GM23338 (cell line): Measurements from ENCODE around the gene ADGB. TPM values are rescaled to one million over a fixed set of nuclear protein-coding genes. Genes with fewer than 3 reads are reported as not detected.
A peak's percentile ranks its signal among the peaks of the same experiment; 100 is the strongest.

ENCODE experiments used
- ATAC-seq: fragments of 200-7000 bp; cut with Tn5 transposase; 3 replicates; pipeline ENCODE4 v1.9.1; 2020
- DNase-seq: peaks from one replicate; pipeline ENCODE4 v3.0.0-alpha.2; 2015; ENCODE audit warnings: low spot score
- H2AFZ ChIP-seq: fragments of 200-600 bp; sonication (generic); 2 replicates; pipeline ENCODE4 v1.8.0; 2016; ENCODE audit warnings: antibody characterized with exemption, mild to moderate bottlenecking, moderate library complexity
- H3F3A ChIP-seq: fragments of 200-600 bp; sonication (generic); replicated peaks from 2 replicates; pipeline ENCODE4 v1.8.0; 2017; ENCODE audit warnings: antibody characterized with exemption, mixed run types, low read depth
- H3K27ac ChIP-seq: fragments of 200-600 bp; sonication (generic); 2 replicates; pipeline ENCODE4 v1.6.1; 2016; ENCODE audit warnings: low read depth
- H3K27me3 ChIP-seq: fragments of 200-600 bp; sonication (generic); 2 replicates; pipeline ENCODE4 v1.8.0; 2016; ENCODE audit warnings: mild to moderate bottlenecking, mixed run types, moderate library complexity; ENCODE audit not compliant: insufficient read depth
- H3K36me3 ChIP-seq: fragments of 200-600 bp; sonication (generic); 2 replicates; pipeline ENCODE4 v1.8.0; 2016; ENCODE audit warnings: mild to moderate bottlenecking; ENCODE audit not compliant: insufficient read depth
- H3K4me1 ChIP-seq: fragments of 200-600 bp; sonication (generic); 2 replicates; pipeline ENCODE4 v1.8.0; 2016; ENCODE audit warnings: mild to moderate bottlenecking, moderate library complexity; ENCODE audit not compliant: insufficient read depth
- H3K4me2 ChIP-seq: fragments of 200-600 bp; sonication (generic); 2 replicates; pipeline ENCODE4 v1.7.1; 2017; ENCODE audit warnings: mixed run types
- H3K4me3 ChIP-seq: fragments of 200-600 bp; sonication (generic); 2 replicates; pipeline ENCODE4 v1.6.1; 2016; ENCODE audit warnings: mixed run types
- H3K79me2 ChIP-seq: fragments of 200-600 bp; sonication (generic); replicated peaks from 2 replicates; pipeline ENCODE4 v1.8.0; 2017; ENCODE audit warnings: mild to moderate bottlenecking; ENCODE audit not compliant: insufficient read depth
- H3K9me2 ChIP-seq: fragments of 200-600 bp; sonication (generic); 2 replicates; pipeline ENCODE4 v1.8.0; 2017; ENCODE audit not compliant: insufficient read depth
- H4K20me1 ChIP-seq: fragments of 200-600 bp; sonication (generic); replicated peaks from 2 replicates; pipeline ENCODE4 v1.8.0; 2017; ENCODE audit warnings: mild to moderate bottlenecking; ENCODE audit not compliant: insufficient read depth
- H3K27ac Mint-ChIP-seq: 2 replicates; pipeline ENCODE4 v1.8.0; 2020; ENCODE audit warnings: inconsistent platforms, mild to moderate bottlenecking, moderate library complexity, mixed read lengths
- H3K27me3 Mint-ChIP-seq: 3 replicates; pipeline ENCODE4 v1.8.0; 2022; ENCODE audit warnings: low read depth, mild to moderate bottlenecking, moderate library complexity, mixed read lengths, inconsistent platforms; ENCODE audit not compliant: insufficient read depth, poor library complexity
- H3K36me3 Mint-ChIP-seq: 3 replicates; pipeline ENCODE4 v1.8.0; 2021; ENCODE audit warnings: low read depth, mild to moderate bottlenecking, inconsistent platforms, moderate library complexity, mixed read lengths
- H3K4me1 Mint-ChIP-seq: 3 replicates; pipeline ENCODE4 v1.8.0; 2020; ENCODE audit warnings: mild to moderate bottlenecking, inconsistent platforms, mixed read lengths
- H3K4me3 Mint-ChIP-seq: 3 replicates; pipeline ENCODE4 v1.8.0; 2021; ENCODE audit warnings: moderate library complexity, mild to moderate bottlenecking, inconsistent platforms, mixed read lengths
- H3K9me3 Mint-ChIP-seq: 3 replicates; pipeline ENCODE4 v1.8.0; 2020; ENCODE audit warnings: moderate library complexity, mild to moderate bottlenecking, inconsistent platforms, mixed read lengths
- CREB1 ChIP-seq: fragments of 250-450 bp; sonication (Bioruptor Pico); IDR thresholded peaks from 2 replicates; pipeline ENCODE4 v1.5.0; 2020; ENCODE audit warnings: low read depth, mild to moderate bottlenecking, moderate library complexity
- EZH2 ChIP-seq: fragments of 200-600 bp; sonication (generic); IDR thresholded peaks from one replicate; pipeline ENCODE4 v1.8.0; 2017; ENCODE audit warnings: antibody characterized with exemption, mild to moderate bottlenecking, low read depth; ENCODE audit not compliant: unreplicated experiment
- EZH2phosphoT487 ChIP-seq: fragments of 200-600 bp; sonication (generic); IDR thresholded peaks from one replicate; pipeline ENCODE4 v1.8.1; 2018; ENCODE audit warnings: antibody characterized with exemption; ENCODE audit not compliant: unreplicated experiment
- JUNB ChIP-seq: IDR thresholded peaks from one replicate; pipeline ENCODE4 v1.6.1; 2016; ENCODE audit warnings: antibody characterized with exemption; ENCODE audit not compliant: unreplicated experiment
- NANOG ChIP-seq: IDR thresholded peaks from 2 replicates; pipeline ENCODE4 v1.6.1; 2016; ENCODE audit warnings: antibody characterized with exemption, borderline replicate concordance
- POLR2AphosphoS5 ChIP-seq: IDR thresholded peaks from 2 replicates; pipeline ENCODE4 v1.6.1; 2016; ENCODE audit warnings: antibody characterized with exemption, low read depth
- STAT1 ChIP-seq: IDR thresholded peaks from one replicate; pipeline ENCODE4 v1.6.1; 2016; ENCODE audit warnings: antibody characterized with exemption; ENCODE audit not compliant: unreplicated experiment
- ZNF114 ChIP-seq: fragments of 250-450 bp; sonication (Bioruptor Pico); IDR thresholded peaks from 2 replicates; pipeline ENCODE4 v1.5.0; 2020; ENCODE audit warnings: mild to moderate bottlenecking, moderate library complexity
- ZNF331 ChIP-seq: fragments of 250-450 bp; sonication (Bioruptor Pico); IDR thresholded peaks from 2 replicates; pipeline ENCODE4 v1.5.0; 2020; ENCODE audit warnings: low read depth, mild to moderate bottlenecking, moderate library complexity
- polyA plus RNA-seq: library from polyadenylated mRNA; unstranded; fragments of >200 nt; fragmentation: Nextera tagmentation; extraction: Ambion mirVana; gene quantifications from 2 replicates; pipeline ENCODE4 v1.2.1, GENCODE V29; 2016
- total RNA-seq: library from RNA; depleted of rRNA; stranded (reverse); fragments of >200 nt; shearing (Covaris generic); gene quantifications from 2 replicates; pipeline ENCODE4 v1.2.3, GENCODE V29; 2014
- TF ChIP-seq, protein P1 (sequence below), 2 experiments: fragments of 200-600 bp in 1 of 2; sonication (generic) in 1 of 2; conservative IDR thresholded peaks; 2 replicates each; pipeline versions ENCODE4 v1.5.1 to v1.6.1; 2016 to 2017; ENCODE audit warnings: antibody characterized with exemption in 2 of 2, low read depth in 2 of 2, mild to moderate bottlenecking in 2 of 2, moderate library complexity in 1 of 2
- TF ChIP-seq, protein P2 (sequence below): IDR thresholded peaks from one replicate; pipeline ENCODE4 v1.6.1; 2018; ENCODE audit warnings: antibody characterized with exemption; ENCODE audit not compliant: unreplicated experiment
- TF ChIP-seq, protein P3 (sequence below): fragments of 250-450 bp; sonication (Bioruptor Pico); IDR thresholded peaks from 2 replicates; pipeline ENCODE4 v1.5.0; 2020; ENCODE audit warnings: mild to moderate bottlenecking, moderate library complexity
- TF ChIP-seq, protein P4 (sequence below): IDR thresholded peaks from 2 replicates; pipeline ENCODE4 v1.6.1; 2016; ENCODE audit warnings: antibody characterized with exemption

ADGB gene
- total and polyA plus RNA-seq, 2 experiments from 2014 or later = not detected

DNA sequence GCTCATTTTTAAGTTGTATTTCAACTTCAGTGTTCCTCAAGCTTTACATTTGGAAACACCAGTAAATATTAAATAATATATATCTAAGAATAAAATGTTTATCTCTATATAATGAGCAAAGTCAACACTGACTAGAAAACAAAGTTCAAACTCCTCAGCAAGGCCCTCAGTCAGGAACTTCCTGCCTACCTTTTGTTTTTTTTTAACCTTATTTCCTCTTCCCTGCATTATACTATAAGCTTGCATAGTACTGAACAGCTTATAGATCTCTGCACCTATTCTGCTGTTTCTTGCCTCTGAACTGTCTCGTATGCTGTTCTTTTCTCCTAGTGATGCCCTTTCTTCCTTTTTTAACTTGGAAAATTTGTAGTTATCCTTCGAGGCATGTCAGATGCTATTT, 29.6 kb downstream of the ADGB start:
- H3K4me1 ChIP-seq = no peaks in the 10 kb centered on the region
- ATAC-seq (no peak), DNase-seq (no peak)
- H3K79me2 ChIP-seq = no peaks in the 10 kb centered on the region
- H3K36me3 Mint-ChIP-seq = no peaks in the 10 kb centered on the region
- peaks cover 7% of the 10 kb centered on the region; the same call in 2 of the 3 replicates for H3K4me1 Mint-ChIP-seq
- TF ChIP-seq STAT1 = no peak
- no peak for TF ChIP-seq JUNB
- TF ChIP-seq ZNF331 (CRISPR knock-in tag) = no peak
- no peak for TF ChIP-seq EZH2phosphoT487
- TF ChIP-seq, protein P1, sequence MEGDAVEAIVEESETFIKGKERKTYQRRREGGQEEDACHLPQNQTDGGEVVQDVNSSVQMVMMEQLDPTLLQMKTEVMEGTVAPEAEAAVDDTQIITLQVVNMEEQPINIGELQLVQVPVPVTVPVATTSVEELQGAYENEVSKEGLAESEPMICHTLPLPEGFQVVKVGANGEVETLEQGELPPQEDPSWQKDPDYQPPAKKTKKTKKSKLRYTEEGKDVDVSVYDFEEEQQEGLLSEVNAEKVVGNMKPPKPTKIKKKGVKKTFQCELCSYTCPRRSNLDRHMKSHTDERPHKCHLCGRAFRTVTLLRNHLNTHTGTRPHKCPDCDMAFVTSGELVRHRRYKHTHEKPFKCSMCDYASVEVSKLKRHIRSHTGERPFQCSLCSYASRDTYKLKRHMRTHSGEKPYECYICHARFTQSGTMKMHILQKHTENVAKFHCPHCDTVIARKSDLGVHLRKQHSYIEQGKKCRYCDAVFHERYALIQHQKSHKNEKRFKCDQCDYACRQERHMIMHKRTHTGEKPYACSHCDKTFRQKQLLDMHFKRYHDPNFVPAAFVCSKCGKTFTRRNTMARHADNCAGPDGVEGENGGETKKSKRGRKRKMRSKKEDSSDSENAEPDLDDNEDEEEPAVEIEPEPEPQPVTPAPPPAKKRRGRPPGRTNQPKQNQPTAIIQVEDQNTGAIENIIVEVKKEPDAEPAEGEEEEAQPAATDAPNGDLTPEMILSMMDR (conservative IDR thresholded peaks at IDR 0.05; ENCODE audit: low read depth in 2 of 2) = no peak
- TF ChIP-seq, protein P2, sequence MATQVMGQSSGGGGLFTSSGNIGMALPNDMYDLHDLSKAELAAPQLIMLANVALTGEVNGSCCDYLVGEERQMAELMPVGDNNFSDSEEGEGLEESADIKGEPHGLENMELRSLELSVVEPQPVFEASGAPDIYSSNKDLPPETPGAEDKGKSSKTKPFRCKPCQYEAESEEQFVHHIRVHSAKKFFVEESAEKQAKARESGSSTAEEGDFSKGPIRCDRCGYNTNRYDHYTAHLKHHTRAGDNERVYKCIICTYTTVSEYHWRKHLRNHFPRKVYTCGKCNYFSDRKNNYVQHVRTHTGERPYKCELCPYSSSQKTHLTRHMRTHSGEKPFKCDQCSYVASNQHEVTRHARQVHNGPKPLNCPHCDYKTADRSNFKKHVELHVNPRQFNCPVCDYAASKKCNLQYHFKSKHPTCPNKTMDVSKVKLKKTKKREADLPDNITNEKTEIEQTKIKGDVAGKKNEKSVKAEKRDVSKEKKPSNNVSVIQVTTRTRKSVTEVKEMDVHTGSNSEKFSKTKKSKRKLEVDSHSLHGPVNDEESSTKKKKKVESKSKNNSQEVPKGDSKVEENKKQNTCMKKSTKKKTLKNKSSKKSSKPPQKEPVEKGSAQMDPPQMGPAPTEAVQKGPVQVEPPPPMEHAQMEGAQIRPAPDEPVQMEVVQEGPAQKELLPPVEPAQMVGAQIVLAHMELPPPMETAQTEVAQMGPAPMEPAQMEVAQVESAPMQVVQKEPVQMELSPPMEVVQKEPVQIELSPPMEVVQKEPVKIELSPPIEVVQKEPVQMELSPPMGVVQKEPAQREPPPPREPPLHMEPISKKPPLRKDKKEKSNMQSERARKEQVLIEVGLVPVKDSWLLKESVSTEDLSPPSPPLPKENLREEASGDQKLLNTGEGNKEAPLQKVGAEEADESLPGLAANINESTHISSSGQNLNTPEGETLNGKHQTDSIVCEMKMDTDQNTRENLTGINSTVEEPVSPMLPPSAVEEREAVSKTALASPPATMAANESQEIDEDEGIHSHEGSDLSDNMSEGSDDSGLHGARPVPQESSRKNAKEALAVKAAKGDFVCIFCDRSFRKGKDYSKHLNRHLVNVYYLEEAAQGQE = no peak
- no peak for TF ChIP-seq ZNF114
- TF ChIP-seq, protein P3, sequence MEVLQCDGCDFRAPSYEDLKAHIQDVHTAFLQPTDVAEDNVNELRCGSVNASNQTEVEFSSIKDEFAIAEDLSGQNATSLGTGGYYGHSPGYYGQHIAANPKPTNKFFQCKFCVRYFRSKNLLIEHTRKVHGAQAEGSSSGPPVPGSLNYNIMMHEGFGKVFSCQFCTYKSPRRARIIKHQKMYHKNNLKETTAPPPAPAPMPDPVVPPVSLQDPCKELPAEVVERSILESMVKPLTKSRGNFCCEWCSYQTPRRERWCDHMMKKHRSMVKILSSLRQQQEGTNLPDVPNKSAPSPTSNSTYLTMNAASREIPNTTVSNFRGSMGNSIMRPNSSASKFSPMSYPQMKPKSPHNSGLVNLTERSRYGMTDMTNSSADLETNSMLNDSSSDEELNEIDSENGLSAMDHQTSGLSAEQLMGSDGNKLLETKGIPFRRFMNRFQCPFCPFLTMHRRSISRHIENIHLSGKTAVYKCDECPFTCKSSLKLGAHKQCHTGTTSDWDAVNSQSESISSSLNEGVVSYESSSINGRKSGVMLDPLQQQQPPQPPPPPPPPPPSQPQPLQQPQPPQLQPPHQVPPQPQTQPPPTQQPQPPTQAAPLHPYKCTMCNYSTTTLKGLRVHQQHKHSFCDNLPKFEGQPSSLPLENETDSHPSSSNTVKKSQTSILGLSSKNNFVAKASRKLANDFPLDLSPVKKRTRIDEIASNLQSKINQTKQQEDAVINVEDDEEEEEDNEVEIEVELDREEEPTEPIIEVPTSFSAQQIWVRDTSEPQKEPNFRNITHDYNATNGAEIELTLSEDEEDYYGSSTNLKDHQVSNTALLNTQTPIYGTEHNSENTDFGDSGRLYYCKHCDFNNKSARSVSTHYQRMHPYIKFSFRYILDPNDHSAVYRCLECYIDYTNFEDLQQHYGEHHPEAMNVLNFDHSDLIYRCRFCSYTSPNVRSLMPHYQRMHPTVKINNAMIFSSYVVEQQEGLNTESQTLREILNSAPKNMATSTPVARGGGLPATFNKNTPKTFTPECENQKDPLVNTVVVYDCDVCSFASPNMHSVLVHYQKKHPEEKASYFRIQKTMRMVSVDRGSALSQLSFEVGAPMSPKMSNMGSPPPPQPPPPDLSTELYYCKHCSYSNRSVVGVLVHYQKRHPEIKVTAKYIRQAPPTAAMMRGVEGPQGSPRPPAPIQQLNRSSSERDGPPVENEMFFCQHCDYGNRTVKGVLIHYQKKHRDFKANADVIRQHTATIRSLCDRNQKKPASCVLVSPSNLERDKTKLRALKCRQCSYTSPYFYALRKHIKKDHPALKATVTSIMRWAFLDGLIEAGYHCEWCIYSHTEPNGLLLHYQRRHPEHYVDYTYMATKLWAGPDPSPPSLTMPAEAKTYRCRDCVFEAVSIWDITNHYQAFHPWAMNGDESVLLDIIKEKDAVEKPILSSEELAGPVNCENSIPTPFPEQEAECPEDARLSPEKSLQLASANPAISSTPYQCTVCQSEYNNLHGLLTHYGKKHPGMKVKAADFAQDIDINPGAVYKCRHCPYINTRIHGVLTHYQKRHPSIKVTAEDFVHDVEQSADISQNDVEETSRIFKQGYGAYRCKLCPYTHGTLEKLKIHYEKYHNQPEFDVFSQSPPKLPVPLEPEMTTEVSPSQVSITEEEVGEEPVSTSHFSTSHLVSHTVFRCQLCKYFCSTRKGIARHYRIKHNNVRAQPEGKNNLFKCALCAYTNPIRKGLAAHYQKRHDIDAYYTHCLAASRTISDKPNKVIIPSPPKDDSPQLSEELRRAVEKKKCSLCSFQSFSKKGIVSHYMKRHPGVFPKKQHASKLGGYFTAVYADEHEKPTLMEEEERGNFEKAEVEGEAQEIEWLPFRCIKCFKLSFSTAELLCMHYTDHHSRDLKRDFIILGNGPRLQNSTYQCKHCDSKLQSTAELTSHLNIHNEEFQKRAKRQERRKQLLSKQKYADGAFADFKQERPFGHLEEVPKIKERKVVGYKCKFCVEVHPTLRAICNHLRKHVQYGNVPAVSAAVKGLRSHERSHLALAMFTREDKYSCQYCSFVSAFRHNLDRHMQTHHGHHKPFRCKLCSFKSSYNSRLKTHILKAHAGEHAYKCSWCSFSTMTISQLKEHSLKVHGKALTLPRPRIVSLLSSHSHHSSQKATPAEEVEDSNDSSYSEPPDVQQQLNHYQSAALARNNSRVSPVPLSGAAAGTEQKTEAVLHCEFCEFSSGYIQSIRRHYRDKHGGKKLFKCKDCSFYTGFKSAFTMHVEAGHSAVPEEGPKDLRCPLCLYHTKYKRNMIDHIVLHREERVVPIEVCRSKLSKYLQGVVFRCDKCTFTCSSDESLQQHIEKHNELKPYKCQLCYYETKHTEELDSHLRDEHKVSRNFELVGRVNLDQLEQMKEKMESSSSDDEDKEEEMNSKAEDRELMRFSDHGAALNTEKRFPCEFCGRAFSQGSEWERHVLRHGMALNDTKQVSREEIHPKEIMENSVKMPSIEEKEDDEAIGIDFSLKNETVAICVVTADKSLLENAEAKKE (CRISPR knock-in tag) = no peak
- TF ChIP-seq, protein P4, sequence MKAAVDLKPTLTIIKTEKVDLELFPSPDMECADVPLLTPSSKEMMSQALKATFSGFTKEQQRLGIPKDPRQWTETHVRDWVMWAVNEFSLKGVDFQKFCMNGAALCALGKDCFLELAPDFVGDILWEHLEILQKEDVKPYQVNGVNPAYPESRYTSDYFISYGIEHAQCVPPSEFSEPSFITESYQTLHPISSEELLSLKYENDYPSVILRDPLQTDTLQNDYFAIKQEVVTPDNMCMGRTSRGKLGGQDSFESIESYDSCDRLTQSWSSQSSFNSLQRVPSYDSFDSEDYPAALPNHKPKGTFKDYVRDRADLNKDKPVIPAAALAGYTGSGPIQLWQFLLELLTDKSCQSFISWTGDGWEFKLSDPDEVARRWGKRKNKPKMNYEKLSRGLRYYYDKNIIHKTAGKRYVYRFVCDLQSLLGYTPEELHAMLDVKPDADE = no peak
- no peak for TF ChIP-seq EZH2
- TF ChIP-seq CREB1 (CRISPR knock-in tag) = no peak
- TF ChIP-seq POLR2AphosphoS5 = no peak
- no peak for TF ChIP-seq NANOG
- no peak overlapping the region for H3K4me2 ChIP-seq
- no peaks in the 10 kb centered on the region for H4K20me1 ChIP-seq
- H3K4me3 Mint-ChIP-seq = no peak overlapping the region
- no peaks in the 10 kb centered on the region for H3K9me2 ChIP-seq
- H3K27ac Mint-ChIP-seq = no peak overlapping the region
- H3K36me3 ChIP-seq = no peaks in the 10 kb centered on the region
- H3F3A ChIP-seq = no peaks in the 10 kb centered on the region
- no peaks in the 10 kb centered on the region for H3K9me3 Mint-ChIP-seq
- H2AFZ ChIP-seq = peak overlapping the region; percentile 30; the same call in 1 of the 2 replicates
- no peaks in the 10 kb centered on the region for H3K27me3 ChIP-seq
- H3K27ac ChIP-seq = no peak overlapping the region
- no peak overlapping the region for H3K4me3 ChIP-seq
- no peaks in the 10 kb centered on the region for H3K27me3 Mint-ChIP-seq
